ENCODE results near the gene ALX1. TPM values are rescaled to one million over a fixed set of nuclear protein-coding genes. Genes with fewer than 3 reads are reported as not detected.

The ALX1 gene
- total RNA-seq, 1 experiment from 2014 or later: not detected

DNA sequence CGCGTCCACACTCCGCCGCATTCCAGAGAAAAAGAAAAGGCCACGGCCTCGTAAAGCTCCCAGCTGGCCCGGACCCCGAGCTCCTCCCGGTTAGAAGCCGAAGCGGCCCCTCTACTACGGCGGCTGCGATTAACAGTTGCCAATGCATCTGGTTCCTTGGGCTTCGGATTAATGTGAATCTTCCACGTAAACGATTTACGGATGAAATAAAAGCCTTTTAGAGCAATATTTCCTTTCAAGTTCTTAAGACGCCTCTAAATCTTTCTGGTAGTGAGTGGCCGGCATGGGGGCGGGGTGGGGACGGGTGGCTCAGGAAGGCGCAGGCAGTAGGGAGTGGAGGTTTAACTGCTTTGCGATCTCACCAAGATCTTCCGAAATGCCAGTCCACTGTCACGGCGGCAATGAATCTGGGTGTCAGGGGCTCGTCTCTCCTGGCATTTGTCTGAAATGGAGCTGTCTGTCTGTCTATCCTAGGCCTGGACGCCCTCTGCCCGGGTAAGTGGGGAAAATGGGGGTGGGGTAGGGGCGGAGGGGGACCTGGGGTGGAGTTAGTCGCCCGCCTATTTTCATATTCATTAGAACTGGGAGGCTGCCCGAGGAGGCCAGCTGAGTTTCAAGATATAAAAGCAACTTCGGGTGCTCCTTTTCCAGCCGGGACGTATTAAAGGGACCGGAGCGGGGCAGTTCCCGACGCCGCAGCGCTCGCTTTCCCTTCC is 413 bp upstream of the ALX1 start:
- Histone ChIP-seq H3K9me3 (ENCODE audit: control insufficient read depth in 1 of 2, insufficient read depth in 1 of 2, low read depth in 1 of 2, low read length in 2 of 2) (no peaks in the 10 kb centered on the region), H3K27ac (ENCODE audit: low read depth, low read length) (no peak overlapping the region), H3K27me3 (ENCODE audit: insufficient read depth, low read length) (no peaks in the 10 kb centered on the region), H3K9ac (ENCODE audit: low read length) (no peak overlapping the region), H3K4me2 (ENCODE audit: low read length) (no peak overlapping the region), H3K4me1 (ENCODE audit: control insufficient read depth in 1 of 2, insufficient read depth in 2 of 2, low read length in 2 of 2) (no peaks in the 10 kb centered on the region), H3K4me3 (replicated peaks in 1 of 2; ENCODE audit: low read depth in 1 of 2, low read length in 2 of 2) (no peak overlapping the region), H3K36me3 (ENCODE audit: control insufficient read depth in 1 of 2, insufficient read depth in 2 of 2, low read length in 2 of 2) (no peaks in the 10 kb centered on the region), H4K20me1 (ENCODE audit: insufficient read depth) (no peaks in the 10 kb centered on the region), H2AFZ (ENCODE audit: low read depth, low read length, poor library complexity, severe bottlenecking) (no peak overlapping the region), H3K9me2 (ENCODE audit: insufficient read depth) (no peaks in the 10 kb centered on the region), H3K79me2 (ENCODE audit: insufficient read depth, low read length) (no peaks in the 10 kb centered on the region)
- intact Hi-C loops (cut with micrococcal nuclease): no loop called here
- POLR2A ChIA-PET: no interaction called here
- no TSS peak for BruUV-seq (replicated peaks)
- RAD21 ChIA-PET (ENCODE audit: low non-redundant PET in 1 of 2, low total read pairs in 2 of 2, uncharacterized antibody in 2 of 2, unreplicated experiment in 2 of 2): no interaction called here
- ATAC-seq: no peak
- no peak for DNase-seq (ENCODE audit: low read depth, low spot score)
- CTCF ChIA-PET: no interaction called here
- TF ChIP-seq JUND (IDR thresholded peaks at IDR 0.05) (no peak), SIN3A (IDR thresholded peaks at IDR 0.05; ENCODE audit: low read depth) (no peak), EZH2phosphoT487 (IDR thresholded peaks at IDR 0.05; ENCODE audit: borderline replicate concordance) (no peak), EGR1 (IDR thresholded peaks at IDR 0.05; ENCODE audit: low read depth) (no peak), SRF (IDR thresholded peaks at IDR 0.05; ENCODE audit: low read depth) (no peak), ELF1 (IDR thresholded peaks at IDR 0.05; ENCODE audit: borderline replicate concordance, low read depth) (no peak), RAD21 (IDR thresholded peaks at IDR 0.05; ENCODE audit: low read depth) (no peak), EZH2 (IDR thresholded peaks at IDR 0.05) (no peak), FOSL1 (IDR thresholded peaks at IDR 0.05; ENCODE audit: low read depth) (no peak), CBX3 (IDR thresholded peaks at IDR 0.05; ENCODE audit: low read depth) (no peak), ZFX (IDR thresholded peaks at IDR 0.05) (no peak)
- TF ChIP-seq, protein P1, sequence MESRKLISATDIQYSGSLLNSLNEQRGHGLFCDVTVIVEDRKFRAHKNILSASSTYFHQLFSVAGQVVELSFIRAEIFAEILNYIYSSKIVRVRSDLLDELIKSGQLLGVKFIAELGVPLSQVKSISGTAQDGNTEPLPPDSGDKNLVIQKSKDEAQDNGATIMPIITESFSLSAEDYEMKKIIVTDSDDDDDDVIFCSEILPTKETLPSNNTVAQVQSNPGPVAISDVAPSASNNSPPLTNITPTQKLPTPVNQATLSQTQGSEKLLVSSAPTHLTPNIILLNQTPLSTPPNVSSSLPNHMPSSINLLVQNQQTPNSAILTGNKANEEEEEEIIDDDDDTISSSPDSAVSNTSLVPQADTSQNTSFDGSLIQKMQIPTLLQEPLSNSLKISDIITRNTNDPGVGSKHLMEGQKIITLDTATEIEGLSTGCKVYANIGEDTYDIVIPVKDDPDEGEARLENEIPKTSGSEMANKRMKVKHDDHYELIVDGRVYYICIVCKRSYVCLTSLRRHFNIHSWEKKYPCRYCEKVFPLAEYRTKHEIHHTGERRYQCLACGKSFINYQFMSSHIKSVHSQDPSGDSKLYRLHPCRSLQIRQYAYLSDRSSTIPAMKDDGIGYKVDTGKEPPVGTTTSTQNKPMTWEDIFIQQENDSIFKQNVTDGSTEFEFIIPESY (IDR thresholded peaks at IDR 0.05; ENCODE audit: extremely low read depth, insufficient replicate concordance, low read length): no peak
- TF ChIP-seq, protein P2, sequence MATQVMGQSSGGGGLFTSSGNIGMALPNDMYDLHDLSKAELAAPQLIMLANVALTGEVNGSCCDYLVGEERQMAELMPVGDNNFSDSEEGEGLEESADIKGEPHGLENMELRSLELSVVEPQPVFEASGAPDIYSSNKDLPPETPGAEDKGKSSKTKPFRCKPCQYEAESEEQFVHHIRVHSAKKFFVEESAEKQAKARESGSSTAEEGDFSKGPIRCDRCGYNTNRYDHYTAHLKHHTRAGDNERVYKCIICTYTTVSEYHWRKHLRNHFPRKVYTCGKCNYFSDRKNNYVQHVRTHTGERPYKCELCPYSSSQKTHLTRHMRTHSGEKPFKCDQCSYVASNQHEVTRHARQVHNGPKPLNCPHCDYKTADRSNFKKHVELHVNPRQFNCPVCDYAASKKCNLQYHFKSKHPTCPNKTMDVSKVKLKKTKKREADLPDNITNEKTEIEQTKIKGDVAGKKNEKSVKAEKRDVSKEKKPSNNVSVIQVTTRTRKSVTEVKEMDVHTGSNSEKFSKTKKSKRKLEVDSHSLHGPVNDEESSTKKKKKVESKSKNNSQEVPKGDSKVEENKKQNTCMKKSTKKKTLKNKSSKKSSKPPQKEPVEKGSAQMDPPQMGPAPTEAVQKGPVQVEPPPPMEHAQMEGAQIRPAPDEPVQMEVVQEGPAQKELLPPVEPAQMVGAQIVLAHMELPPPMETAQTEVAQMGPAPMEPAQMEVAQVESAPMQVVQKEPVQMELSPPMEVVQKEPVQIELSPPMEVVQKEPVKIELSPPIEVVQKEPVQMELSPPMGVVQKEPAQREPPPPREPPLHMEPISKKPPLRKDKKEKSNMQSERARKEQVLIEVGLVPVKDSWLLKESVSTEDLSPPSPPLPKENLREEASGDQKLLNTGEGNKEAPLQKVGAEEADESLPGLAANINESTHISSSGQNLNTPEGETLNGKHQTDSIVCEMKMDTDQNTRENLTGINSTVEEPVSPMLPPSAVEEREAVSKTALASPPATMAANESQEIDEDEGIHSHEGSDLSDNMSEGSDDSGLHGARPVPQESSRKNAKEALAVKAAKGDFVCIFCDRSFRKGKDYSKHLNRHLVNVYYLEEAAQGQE (IDR thresholded peaks at IDR 0.05; ENCODE audit: low read depth): no peak
- TF ChIP-seq, protein P3, sequence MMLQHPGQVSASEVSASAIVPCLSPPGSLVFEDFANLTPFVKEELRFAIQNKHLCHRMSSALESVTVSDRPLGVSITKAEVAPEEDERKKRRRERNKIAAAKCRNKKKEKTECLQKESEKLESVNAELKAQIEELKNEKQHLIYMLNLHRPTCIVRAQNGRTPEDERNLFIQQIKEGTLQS (IDR thresholded peaks at IDR 0.05): no peak
